C4-2B (cell line): ENCODE data around the gene GGTLC2.
"Not testable (repeated sequence)": the region's sequence is repeated elsewhere in the genome, so short reads cannot be mapped to it uniquely, and the experiment has no call there.

Experiments used
- H3K27ac ChIP-seq: fragments of 450-650 bp; 2 replicates; pipeline ENCODE4 v1.5.1; 2017
- ZFX ChIP-seq: fragments of 450-650 bp; IDR thresholded peaks from 2 replicates; pipeline ENCODE4 v1.6.1; 2017
- TF ChIP-seq, protein P1 (sequence below): fragments of 450-650 bp; conservative IDR thresholded peaks from 2 replicates; pipeline ENCODE4 v1.5.1; 2017; ENCODE audit warnings: mild to moderate bottlenecking

Gene GGTLC2

DNA sequence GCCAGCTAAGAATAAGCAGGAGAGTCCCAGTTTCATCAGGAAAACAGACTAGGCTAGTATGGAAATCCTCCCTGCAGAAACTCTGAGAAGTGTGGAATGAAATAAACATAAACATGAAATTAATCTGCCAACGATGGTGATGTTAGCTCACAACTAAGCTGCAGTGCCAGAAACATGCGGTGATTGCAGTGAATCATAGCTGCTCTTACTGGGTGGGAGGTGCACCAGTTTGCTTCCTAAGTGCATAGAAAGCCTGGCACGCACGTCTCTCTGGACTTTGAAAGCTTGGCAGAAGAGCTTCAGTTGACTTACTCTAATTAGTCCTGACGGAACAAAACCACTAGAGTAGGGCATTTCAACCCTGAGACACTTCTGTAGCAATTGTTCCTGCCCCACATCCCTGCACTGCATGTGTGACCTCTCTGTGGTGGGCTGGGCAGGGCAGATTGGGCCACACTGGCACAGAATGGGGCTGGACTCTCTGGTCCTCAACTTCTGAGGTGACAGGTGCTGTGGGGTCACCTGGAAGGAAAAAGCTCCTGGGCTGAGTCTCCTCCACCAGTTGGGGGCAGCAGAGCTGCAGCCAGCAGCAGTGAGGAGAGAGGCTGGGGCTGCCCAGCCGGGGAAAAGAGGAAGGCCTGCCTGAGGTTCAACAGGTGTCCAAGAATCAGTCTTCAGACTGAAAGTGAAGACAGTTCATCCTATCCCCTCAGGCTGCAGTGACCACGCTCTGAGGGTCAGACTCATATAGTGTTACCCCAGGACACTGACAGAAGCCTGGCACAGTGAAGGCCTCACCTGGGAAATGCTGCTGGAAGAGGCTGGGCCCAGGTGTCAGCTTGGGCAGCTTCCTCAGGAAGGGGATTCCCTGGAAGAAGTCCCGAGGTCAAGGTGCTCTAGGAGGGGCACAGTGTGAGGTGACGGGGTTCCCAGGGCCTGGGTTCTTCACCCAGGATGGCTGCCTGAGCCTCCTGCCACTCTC, 40.5 kb downstream of the GGTLC2 start:
- no peak overlapping the region for H3K27ac ChIP-seq
- TF ChIP-seq, protein P1, sequence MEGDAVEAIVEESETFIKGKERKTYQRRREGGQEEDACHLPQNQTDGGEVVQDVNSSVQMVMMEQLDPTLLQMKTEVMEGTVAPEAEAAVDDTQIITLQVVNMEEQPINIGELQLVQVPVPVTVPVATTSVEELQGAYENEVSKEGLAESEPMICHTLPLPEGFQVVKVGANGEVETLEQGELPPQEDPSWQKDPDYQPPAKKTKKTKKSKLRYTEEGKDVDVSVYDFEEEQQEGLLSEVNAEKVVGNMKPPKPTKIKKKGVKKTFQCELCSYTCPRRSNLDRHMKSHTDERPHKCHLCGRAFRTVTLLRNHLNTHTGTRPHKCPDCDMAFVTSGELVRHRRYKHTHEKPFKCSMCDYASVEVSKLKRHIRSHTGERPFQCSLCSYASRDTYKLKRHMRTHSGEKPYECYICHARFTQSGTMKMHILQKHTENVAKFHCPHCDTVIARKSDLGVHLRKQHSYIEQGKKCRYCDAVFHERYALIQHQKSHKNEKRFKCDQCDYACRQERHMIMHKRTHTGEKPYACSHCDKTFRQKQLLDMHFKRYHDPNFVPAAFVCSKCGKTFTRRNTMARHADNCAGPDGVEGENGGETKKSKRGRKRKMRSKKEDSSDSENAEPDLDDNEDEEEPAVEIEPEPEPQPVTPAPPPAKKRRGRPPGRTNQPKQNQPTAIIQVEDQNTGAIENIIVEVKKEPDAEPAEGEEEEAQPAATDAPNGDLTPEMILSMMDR, result peak; percentile 87
- no peak for TF ChIP-seq ZFX

DNA sequence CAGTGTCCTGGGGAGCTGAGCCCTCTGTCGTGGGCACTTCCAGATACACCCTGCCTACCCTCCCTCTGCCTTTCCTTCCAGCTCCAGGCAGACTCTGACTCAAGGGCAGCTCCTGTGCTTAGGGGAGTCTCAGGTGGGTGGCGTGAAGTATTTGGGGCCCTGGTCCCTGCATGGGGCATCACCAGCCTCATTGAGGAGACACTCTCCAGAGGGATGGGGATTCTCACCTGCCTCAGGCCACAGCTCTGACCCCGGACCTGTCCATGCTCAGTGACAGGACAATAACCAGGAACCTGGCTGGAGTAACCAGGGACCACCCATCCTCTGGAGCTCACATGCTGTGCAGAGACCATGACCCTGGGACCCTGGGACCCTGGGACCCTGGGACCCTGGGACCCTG, 41.2 kb downstream of the GGTLC2 start:
- TF ChIP-seq, protein P1, result no peak
- TF ChIP-seq ZFX, result no peak
- H3K27ac ChIP-seq, result no peak overlapping the region

DNA sequence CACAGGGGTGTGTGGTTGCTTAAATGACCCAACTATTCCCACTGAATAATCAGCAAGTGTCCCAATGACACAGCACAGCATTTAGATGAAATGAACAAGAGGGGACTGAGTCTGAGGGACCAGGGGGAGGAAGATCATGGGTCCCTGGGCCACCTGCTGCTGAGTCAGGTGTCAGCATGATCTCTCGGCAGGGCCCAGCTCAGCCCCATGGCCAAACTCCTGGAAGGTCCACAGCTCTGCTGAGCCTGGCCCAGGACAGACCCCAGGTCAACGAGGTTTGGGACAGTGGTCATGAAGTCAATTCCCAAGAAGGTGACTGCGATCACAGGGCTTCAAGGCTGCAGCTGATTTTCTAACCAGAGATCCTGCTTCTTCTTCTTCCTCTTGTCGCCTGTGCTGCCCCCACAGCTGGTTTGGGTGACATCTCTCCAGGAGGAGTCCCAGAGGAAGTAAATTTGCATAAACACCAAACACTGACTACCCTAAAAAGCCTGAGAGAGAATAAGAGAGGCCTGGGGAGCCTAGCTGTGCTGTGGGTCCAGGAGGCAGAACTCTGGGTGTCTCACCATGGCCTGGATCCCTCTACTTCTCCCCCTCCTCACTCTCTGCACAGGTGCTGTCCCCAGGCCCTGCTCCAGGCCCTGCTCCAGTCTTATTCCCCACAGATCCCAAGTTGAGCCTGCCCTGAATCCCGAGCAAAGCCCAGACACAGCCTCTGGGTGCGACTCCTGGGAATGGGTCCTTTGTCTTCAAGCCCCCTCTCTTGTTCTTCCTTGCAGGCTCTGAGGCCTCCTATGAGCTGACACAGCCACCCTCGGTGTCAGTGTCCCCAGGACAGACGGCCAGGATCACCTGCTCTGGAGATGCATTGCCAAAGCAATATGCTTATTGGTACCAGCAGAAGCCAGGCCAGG, 42.0 kb downstream of the GGTLC2 start:
- not testable (repeated sequence) for H3K27ac ChIP-seq

DNA sequence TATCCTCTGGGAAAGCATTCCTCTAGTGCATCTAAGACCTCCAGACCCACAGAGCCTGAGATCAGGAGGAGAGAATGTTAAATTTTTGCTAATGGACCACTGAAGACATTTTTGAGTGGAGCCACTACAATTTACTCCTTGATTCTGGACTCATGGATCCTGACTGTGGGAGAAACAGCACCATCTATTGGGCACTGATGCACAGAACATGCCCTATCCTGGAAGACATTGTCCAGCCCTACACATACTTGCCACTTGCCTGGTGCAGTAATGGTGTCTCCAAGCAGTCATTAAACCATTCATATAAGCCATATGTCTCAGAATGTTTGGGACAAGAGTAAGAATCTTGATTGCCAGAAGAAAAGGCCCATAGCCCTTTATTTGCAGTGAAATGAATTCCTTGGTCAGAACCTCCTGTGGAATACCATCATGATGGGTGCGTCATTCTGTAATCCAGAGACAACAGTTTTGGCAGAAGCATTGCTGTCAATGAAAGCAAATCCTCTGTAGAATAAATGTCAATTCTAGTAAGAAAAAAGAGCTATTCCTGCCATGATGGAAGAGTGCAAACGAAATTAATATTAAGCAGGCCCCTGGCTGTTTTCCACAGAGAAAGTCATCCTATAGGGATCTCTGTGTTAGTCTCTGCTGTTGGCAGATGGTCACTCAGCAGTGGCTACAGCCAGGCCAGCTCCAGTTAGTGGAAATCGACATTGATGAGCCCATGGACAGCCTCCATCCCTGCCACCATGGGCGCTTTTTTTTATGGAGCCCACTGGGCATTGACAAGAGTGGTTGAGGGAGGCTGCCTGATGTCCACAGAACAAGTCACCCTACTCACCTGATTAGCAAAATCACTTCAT, 43.5 kb downstream of the GGTLC2 start:
- TF ChIP-seq, protein P1, result peak; percentile 89
- no peak for TF ChIP-seq ZFX
- no peak overlapping the region for H3K27ac ChIP-seq

DNA sequence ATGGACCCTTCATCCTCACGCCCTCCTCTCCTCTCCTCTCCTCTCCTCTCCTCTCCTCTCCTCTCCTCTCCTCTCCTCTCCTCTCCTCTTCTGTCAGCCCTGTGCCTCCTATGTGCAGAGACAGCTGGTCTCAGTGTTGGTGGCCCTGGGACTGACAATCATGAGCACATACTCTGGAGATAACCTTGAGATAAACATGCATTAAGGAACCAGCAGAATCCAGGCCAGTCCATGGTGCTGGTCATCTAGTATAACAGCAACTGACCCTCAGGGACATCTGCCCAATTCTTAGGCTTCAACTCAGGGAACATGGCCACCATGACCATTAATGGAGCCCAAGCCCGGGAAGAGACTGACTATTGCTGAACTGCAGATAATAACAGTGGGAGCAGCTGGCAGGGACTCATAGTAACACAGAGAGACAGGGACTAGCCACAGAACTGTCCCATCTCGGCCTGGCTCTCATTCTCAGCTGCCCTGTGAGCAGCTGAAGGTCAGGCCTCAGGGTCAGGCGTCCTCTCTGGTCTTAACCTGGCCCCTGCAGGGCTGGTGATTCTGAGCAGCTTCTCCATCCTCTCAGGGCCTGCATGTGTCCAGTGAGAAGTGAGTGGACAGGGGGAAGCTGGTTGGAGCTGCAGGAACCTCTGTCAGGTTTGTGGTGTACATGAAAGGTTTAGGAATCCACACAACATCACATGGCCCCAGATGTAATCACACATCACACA, 45.4 kb downstream of the GGTLC2 start:
- no peak overlapping the region for H3K27ac ChIP-seq
- TF ChIP-seq, protein P1, result no peak
- no peak for TF ChIP-seq ZFX

DNA sequence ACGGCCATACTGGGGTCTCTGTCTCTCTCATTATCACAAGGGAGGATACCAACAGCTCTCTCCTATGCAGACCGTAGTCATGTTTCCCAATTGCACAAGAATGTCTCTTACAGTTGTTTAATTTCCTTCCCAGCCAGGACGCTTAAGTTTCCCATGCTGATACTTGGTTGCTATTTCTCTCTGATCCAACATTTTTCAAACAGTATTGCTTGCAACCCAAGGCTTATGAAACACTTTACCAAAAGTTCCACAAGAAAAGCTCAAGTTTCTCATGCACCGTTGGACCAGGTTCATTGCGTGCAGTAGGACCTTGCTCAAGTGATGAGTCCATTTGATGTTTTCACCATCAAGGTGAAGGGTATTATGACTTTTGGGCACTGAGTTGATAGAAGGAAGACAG, 46.6 kb downstream of the GGTLC2 start:
- TF ChIP-seq, protein P1, result no peak
- TF ChIP-seq ZFX, result no peak

More for the DNA sequence above, 46.6 kb downstream of the GGTLC2 start:
- no peak overlapping the region for H3K27ac ChIP-seq
